Kidney (tissue), 14 donors: ENCODE measurements around the gene TERT. TPM values are rescaled to one million over a fixed set of nuclear protein-coding genes. Genes with fewer than 3 reads are reported as not detected.
A peak's percentile ranks its signal among the peaks of the same experiment; 100 is the strongest.

ENCODE experiments used
- DNase-seq, 5 donors: peaks; one replicate each; pipeline ENCODE4 v3.0.0-alpha.2; 2013 to 2020
- FAIRE-seq: peaks from 2 replicates; lab custom pipeline; 2012; peaks lifted over from hg19 to GRCh38; lab: Jason Lieb, UNC
- H3K27ac ChIP-seq, 2 donors: one replicate each; pipeline ENCODE4 v1.7.0; 2013; ENCODE audit warnings: low read depth in 2 of 2, low read length in 2 of 2, inconsistent platforms in 1 of 2
- H3K27me3 ChIP-seq: one replicate; pipeline ENCODE4 v1.7.1; 2013; ENCODE audit warnings: low read length, inconsistent platforms; ENCODE audit not compliant: control insufficient read depth, insufficient read depth
- H3K36me3 ChIP-seq, 3 donors: one replicate each; pipeline versions ENCODE4 v1.7.0 to v1.7.1; 2013; ENCODE audit warnings: low read length in 3 of 3, control low read depth in 1 of 3, inconsistent platforms in 1 of 3; ENCODE audit not compliant: insufficient read depth in 3 of 3, control insufficient read depth in 2 of 3
- H3K4me1 ChIP-seq, 3 donors: one replicate each; pipeline versions ENCODE4 v1.7.0 to v1.7.1; 2013; ENCODE audit warnings: low read length in 3 of 3, inconsistent platforms in 1 of 3, low read depth in 1 of 3; ENCODE audit not compliant: control insufficient read depth in 2 of 3, insufficient read depth in 2 of 3
- H3K4me3 ChIP-seq, 3 donors: one replicate each; pipeline versions ENCODE4 v1.7.0 to v1.8.1; 2013; ENCODE audit warnings: low read length in 3 of 3, control low read depth in 1 of 3, inconsistent platforms in 1 of 3
- H3K9ac ChIP-seq, 3 donors: one replicate each; pipeline versions ENCODE4 v1.7.0 to v1.7.1; 2013; ENCODE audit warnings: low read length in 3 of 3, control low read depth in 1 of 3, inconsistent platforms in 1 of 3
- H3K9me3 ChIP-seq, 3 donors: one replicate each; pipeline versions ENCODE4 v1.7.0 to v1.7.1; 2013; ENCODE audit warnings: low read length in 3 of 3, control low read depth in 1 of 3, inconsistent platforms in 1 of 3; ENCODE audit not compliant: control insufficient read depth in 2 of 3, insufficient read depth in 1 of 3
- CTCF ChIP-seq: IDR thresholded peaks from 3 replicates; pipeline ENCODE4 v1.5.1; 2012; ENCODE audit warnings: mild to moderate bottlenecking, moderate library complexity, borderline replicate concordance; ENCODE audit not compliant: insufficient read depth; ENCODE audit errors: extremely low read depth
- intact Hi-C: fragments of 100-400 bp; cut with DNase I; formaldehyde crosslinking; loops from one replicate; pipeline ENCODE4 v1.11.1; 2022
- polyA plus RNA-seq: library from polyadenylated mRNA; stranded (reverse); fragments of 350-450 nt; fragmentation: Illumina TruSeq; extraction: RNeasy Lipid Tissue Mini Kit (QIAGEN cat#74804); gene quantifications from one replicate; pipeline ENCODE4 v1.2.3, GENCODE V29; 2014; ENCODE audit warnings: low read depth, low replicate concordance; ENCODE audit not compliant: insufficient read depth
- total RNA-seq: library from RNA; stranded (reverse); fragmentation: NEBNext Ultra II Directional; extraction: Animal tissue kit (Norgen Biotek cat#: 25700); gene quantifications from one replicate; pipeline ENCODE4 v1.2.1, GENCODE V29; 2021
- donor health status: control.
- donor health status: control.
- donor health status: control.
- donor health status: control.
- donor health status: control.
- donor health status: DM: yes; HTN: yes; CAD: no.
- donor health status: Normal renal cell carcinoma (clear cell type).

Gene TERT
- total and polyA plus RNA-seq, 2 donors from 2014 or later, result 0.91 TPM; not detected in 1

DNA sequence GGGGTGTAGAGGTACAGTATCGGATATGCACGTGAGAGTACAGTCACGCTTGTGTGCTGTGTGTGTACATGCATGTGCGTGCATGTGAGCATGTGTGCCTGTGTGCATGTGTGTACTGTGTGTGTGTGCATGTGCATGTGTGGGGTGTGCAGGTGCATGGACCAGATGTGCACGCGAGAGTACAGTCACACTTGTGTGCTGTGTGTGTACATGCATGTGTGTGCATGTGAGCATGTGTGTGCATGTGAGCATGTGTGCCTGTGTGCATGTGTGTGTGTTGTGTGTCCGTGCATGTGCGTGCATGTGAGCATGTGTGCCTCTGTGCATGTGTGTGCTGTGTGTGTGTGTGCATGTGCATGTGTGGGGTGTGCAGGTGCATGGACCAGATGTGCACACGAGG, 83.2 kb downstream of the TERT start:
- H3K4me1 ChIP-seq, result peaks cover 4% of the 10 kb centered on the region in 3 donors
- H3K27me3 ChIP-seq, result peaks cover 3% of the 10 kb centered on the region
- no peak for FAIRE-seq
- H3K4me3 ChIP-seq, result peak overlapping the region in 1 of 3 donors; percentile 17
- no peak for TF ChIP-seq CTCF
- H3K27ac ChIP-seq, result no peak overlapping the region
- no peaks in the 10 kb centered on the region for H3K9me3 ChIP-seq
- no peak overlapping the region for H3K9ac ChIP-seq
- intact Hi-C loops, result no loop called here
- peaks cover 5 to 6% (median 5%) of the 10 kb centered on the region in 3 donors for H3K36me3 ChIP-seq
- no peak for DNase-seq

DNA sequence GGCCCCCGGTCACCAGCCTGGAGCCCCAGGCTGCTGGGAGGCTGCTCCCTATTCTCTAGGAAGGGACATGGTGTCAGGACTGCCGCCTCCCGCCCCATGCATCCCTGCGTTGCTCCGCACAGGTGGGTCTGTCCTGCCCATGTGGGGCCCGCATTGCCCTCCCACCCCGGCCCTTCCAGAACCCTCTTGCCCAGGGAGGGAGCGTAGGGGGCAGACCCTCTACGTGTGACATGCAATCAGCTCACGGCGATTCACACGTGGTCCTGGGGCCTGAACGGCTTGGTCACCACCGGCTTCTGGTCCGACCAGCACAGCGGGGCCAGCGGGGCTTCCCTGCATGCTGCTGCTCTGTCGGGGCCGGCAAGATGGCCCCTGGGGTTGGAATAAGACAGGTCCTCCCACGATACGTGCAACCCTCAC, 84.0 kb downstream of the TERT start:
- TF ChIP-seq CTCF, result no peak
- intact Hi-C loops, result no loop called here

DNA sequence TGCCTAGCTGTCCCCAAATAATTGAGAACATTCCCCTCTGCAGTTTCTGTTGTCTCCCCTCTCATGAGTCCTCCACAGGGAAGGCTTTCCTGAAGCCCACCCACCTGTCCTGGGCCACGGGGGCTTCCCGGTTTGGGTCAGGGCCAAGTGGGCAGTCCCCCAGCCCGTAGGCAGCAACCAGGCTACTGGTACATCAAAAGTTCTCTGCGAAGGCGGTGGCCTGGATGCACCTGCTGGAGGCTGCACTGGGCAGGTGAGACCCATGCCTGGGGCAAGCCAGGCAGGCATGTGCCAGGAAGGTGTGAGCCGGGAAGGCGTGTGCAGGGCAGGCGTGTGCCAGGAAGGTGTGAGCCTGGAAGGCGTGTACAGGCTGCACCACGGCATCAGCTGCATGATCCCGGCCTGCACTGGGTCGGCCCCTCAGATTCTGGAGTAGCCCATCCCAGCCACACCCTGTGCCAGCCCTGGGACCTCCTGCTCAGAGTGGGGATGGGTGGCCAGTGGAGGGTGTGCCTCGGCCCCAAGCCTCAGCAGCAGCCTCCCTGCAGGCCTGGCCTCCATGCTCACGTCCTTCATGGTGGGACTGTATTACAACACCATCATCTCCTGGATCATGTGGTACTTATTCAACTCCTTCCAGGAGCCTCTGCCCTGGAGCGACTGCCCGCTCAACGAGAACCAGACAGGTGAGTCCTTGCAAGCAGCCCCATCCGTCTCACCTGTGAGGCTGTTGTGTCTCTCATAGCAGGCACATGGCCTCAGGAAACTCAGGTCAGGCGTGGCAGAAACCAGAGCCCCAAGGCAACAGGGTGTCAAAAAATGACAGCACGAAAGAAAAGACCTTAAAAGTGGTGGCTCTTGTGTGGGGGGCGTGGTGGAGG, 84.7 kb downstream of the TERT start:
- Histone ChIP-seq H3K27me3 (peaks cover 3% of the 10 kb centered on the region), H3K4me3 (no peak overlapping the region), H3K9ac (no peak overlapping the region), H3K9me3 (no peaks in the 10 kb centered on the region), H3K36me3 (peaks cover 3 to 5% (median 5%) of the 10 kb centered on the region in 3 donors), H3K4me1 (peaks cover 4 to 6% (median 4%) of the 10 kb centered on the region in 3 donors), H3K27ac (no peak overlapping the region)
- no peak for TF ChIP-seq CTCF
- DNase-seq (peak in 1 of 5 donors; percentile 63), FAIRE-seq (no peak)
- intact Hi-C loops, result no loop called here

More for the DNA sequence above, 84.0 kb downstream of the TERT start:
- Histone ChIP-seq H3K4me1 (peaks cover 4 to 5% (median 4%) of the 10 kb centered on the region in 3 donors), H3K9ac (no peak overlapping the region), H3K27me3 (peaks cover 3% of the 10 kb centered on the region), H3K36me3 (peaks cover 3 to 5% (median 5%) of the 10 kb centered on the region in 3 donors), H3K9me3 (no peaks in the 10 kb centered on the region), H3K4me3 (no peak overlapping the region), H3K27ac (no peak overlapping the region)
- DNase-seq (peak in 1 of 5 donors; percentile 61), FAIRE-seq (no peak)
